Common myeloid progenitor, CD34-positive (primary cell): ENCODE data around the gene INSIG1.
A peak's percentile ranks its signal among the peaks of the same experiment; 100 is the strongest.

Experiments used
- CTCF ChIA-PET: fragments of 350-600 bp; sonication (Branson Sonifier 250); formaldehyde crosslinking; loops from one replicate; lab custom pipeline; 2021; ENCODE audit warnings: antibody characterized with exemption; lab: Charles Lee
- POLR2A ChIA-PET: fragments of 350-600 bp; sonication (Branson Sonifier 250); formaldehyde crosslinking; loops from one replicate; lab custom pipeline; 2021; ENCODE audit warnings: antibody characterized with exemption; lab: Charles Lee
- DNase-seq, 3 donors: peaks; one replicate each; pipeline versions ENCODE4 v3.0.0 to v3.0.0-alpha.2; 2013
- H3K27ac ChIP-seq, 2 experiments: 1 replicate in 1 of 2; 2 replicates in 1 of 2; pipeline ENCODE4 v1.7.0; 2013; ENCODE audit warnings: inconsistent platforms in 2 of 2, low read length in 2 of 2, mild to moderate bottlenecking in 2 of 2, low read depth in 1 of 2, moderate library complexity in 1 of 2; ENCODE audit not compliant: severe bottlenecking in 2 of 2, insufficient read depth in 1 of 2, poor library complexity in 1 of 2
- H3K27me3 ChIP-seq, 5 experiments: replicated peaks in 2 of 5; 1 replicate in 3 of 5; 2 replicates in 2 of 5; pipeline versions ENCODE4 v1.6.1 to v1.7.0; 2013; ENCODE audit warnings: low read length in 4 of 5, mild to moderate bottlenecking in 2 of 5, moderate library complexity in 2 of 5, inconsistent platforms in 1 of 5; ENCODE audit not compliant: insufficient read depth in 5 of 5, control insufficient read depth in 4 of 5
- H3K36me3 ChIP-seq, 4 experiments: 1 replicate in 2 of 4; 2 replicates in 2 of 4; pipeline versions ENCODE4 v1.6.1 to v1.7.0; 2013; ENCODE audit warnings: low read length in 3 of 4, control low read depth in 1 of 4, mild to moderate bottlenecking in 1 of 4; ENCODE audit not compliant: control insufficient read depth in 4 of 4, insufficient read depth in 4 of 4
- H3K4me1 ChIP-seq, 4 experiments: 1 replicate in 3 of 4; 2 replicates in 1 of 4; pipeline versions ENCODE4 v1.6.1 to v1.7.1; 2013; ENCODE audit warnings: low read length in 3 of 4, mild to moderate bottlenecking in 3 of 4, control low read depth in 1 of 4, inconsistent platforms in 1 of 4, moderate library complexity in 1 of 4; ENCODE audit not compliant: control insufficient read depth in 4 of 4, insufficient read depth in 4 of 4; ENCODE audit errors: control extremely low read depth in 1 of 4
- H3K4me3 ChIP-seq, 7 experiments: 1 replicate in 4 of 7; 2 replicates in 3 of 7; pipeline versions ENCODE4 v1.5.1 to v1.7.0; 2013; ENCODE audit warnings: mild to moderate bottlenecking in 7 of 7, low read length in 6 of 7, moderate library complexity in 6 of 7, inconsistent platforms in 2 of 7, low read depth in 2 of 7, control low read depth in 1 of 7; ENCODE audit not compliant: insufficient read depth in 4 of 7, control insufficient read depth in 1 of 7; ENCODE audit errors: extremely low read depth in 1 of 7
- H3K9me3 ChIP-seq, 5 experiments: 1 replicate in 4 of 5; 2 replicates in 1 of 5; pipeline versions ENCODE4 v1.6.1 to v1.7.1; 2013; ENCODE audit warnings: low read length in 4 of 5, mild to moderate bottlenecking in 2 of 5, inconsistent platforms in 1 of 5, low read depth in 1 of 5, moderate library complexity in 1 of 5; ENCODE audit not compliant: control insufficient read depth in 4 of 5, insufficient read depth in 2 of 5; ENCODE audit errors: control extremely low read depth in 1 of 5
- WGBS: methylation state at CpG from one replicate; pipeline ENCODE4 v1.1.5; 2013; ENCODE audit not compliant: insufficient coverage; 5-methylcytosine and 5-hydroxymethylcytosine counted together

The INSIG1 gene

DNA sequence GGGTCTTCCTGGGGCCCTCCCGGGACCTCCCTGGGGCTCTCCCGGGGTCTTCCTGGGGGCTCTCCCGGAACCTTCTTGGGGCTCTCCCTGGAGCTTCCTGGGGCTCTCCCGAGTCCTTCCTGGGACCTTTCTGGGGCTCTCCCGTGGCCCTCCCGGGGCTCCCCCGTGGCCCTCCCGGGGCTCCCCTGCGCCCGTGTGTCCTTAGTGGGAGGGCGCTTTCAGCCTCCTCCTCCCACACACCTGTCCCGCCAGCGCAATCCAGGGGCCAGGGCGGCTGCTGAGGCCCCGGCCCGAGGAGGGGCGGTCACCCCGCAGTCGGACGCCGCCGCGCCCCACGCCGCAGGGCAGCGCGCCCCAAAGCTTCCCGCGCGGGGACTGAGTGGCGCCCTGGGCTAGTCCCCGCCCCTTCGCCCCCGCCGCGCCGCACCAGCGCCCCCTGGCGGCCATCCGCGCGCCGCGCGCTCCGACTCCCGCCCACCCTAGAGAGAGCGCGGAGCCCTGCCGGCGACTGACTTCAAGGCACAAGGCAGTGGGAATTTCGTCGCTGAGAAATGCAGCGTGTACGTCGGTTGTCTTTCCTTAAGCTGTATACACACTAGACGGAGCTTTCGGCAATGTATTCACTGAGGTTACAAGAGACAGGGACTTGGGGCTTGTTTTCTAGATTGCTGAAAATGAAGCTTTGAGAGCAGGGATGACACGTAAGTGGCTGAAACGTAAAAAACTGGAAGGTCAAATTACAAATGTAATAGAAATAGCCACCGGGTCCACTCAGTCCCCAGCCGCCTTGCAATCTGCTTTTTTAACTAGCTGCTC, 47.1 kb downstream of the INSIG1 start:
- no peak overlapping the region for H3K27ac ChIP-seq

DNA sequence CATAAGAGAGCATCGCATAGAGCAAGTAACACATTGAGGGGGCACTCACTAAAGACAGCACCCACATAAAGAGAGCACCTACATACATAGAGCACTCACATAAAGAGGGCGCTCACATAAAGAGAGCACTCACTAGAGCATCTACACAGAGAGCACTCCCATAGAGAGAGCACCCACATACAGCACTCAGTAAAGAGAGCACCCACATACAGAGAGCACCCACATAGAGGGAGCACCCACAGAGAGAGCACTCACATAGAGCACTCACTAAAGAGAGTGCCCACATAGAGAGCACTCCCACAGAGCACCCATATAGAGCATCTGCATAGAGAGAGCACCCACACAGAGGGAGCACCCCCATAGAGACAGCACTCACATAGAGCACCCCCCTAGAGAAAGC, 47.8 kb downstream of the INSIG1 start:
- WGBS: 59% methylated on average over 2 of the region's 2 CpGs
- ChIA-PET POLR2A (interaction anchor here (1.2 kb wide), 1 partner anchor 49 kb away, joined by 4 read pairs; no protein-coding TSS in a partner anchor), CTCF (interaction anchor here (0.7 to 2.1 kb wide), 31 partner anchors 11 to 418 kb away, joined by 3 to 17 read pairs (median 4); partner anchors contain the start of gene INSIG1)
- no peaks in the 10 kb centered on the region for H3K36me3 ChIP-seq
- H3K4me1 ChIP-seq: peaks cover 0 to 10% (median 9%) of the 10 kb centered on the region in 4 experiments
- H3K9me3 ChIP-seq: no peaks in the 10 kb centered on the region
- no peak for DNase-seq
- H3K4me3 ChIP-seq: no peak overlapping the region
- peaks cover 0 to 25% (median 2%) of the 10 kb centered on the region in 5 experiments for H3K27me3 ChIP-seq
- no peak overlapping the region for H3K27ac ChIP-seq

More for the DNA sequence above, 47.1 kb downstream of the INSIG1 start:
- CTCF ChIA-PET: interaction anchor here (0.7 to 2.1 kb wide), 35 partner anchors 11 to 417 kb away, joined by 3 to 17 read pairs (median 4); partner anchors contain the start of gene INSIG1
- Histone ChIP-seq H3K4me3 (peak overlapping the region in 6 of 7 experiments; percentile 24 to 72 (median 56)), H3K4me1 (peaks cover 0 to 10% (median 9%) of the 10 kb centered on the region in 4 experiments), H3K27me3 (peaks cover 0 to 23% (median 2%) of the 10 kb centered on the region in 5 experiments), H3K36me3 (no peaks in the 10 kb centered on the region), H3K9me3 (no peaks in the 10 kb centered on the region)
- POLR2A ChIA-PET: interaction anchor here (1.2 kb wide), 1 partner anchor 48 kb away, joined by 4 read pairs; no protein-coding TSS in a partner anchor
- WGBS: 3% methylated on average over 54 of the region's 62 CpGs
- DNase-seq: peak; percentile 75 to 87 (median 86)

DNA sequence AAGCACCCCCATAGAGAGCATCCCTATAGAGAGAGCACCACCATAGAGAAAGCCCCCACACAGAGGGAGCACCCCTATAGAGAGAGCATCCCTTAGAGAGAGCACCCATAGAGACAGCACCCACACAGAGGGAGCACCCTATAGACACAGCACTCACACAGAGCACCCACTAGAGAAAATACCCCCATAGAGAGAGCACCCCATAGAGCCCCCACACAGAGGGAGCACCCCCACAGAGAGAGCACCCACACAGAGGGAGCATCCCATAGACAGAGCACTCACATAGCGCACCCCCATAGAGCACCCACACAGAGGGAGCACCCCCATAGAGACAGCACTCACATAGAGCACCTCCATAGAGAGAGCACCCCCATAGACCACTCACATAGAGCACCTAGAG, 48.6 kb downstream of the INSIG1 start:
- Histone ChIP-seq H3K9me3 (no peaks in the 10 kb centered on the region), H3K27ac (no peak overlapping the region), H3K36me3 (no peaks in the 10 kb centered on the region), H3K27me3 (peaks cover 0 to 25% (median 0%) of the 10 kb centered on the region in 5 experiments), H3K4me1 (peaks cover 0 to 10% (median 9%) of the 10 kb centered on the region in 4 experiments), H3K4me3 (no peak overlapping the region)
- ChIA-PET CTCF (no interaction called here), POLR2A (no interaction called here)
- WGBS: no CpG with 5 or more reads among the region's 1 CpG
- DNase-seq: no peak

DNA sequence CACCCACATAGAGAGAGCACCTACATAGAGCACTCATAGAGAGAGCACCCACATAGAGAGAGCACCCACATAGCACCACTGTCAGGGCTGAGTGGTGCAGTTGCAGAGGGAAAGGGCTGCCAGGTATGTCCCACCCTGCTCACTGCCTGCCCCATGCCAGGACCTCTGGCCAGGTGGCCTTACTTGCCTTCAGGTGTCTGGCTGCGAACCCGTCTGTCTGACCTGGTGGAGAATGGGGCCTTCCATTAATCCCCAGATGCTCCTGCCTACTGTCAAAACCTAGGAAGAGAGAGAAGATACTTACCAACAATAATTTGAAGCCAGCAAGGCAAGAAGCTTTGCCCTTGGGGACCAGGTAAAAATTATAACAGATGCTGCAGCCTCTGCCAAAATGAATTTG, 51.1 kb downstream of the INSIG1 start:
- DNase-seq: no peak
- H3K9me3 ChIP-seq: no peaks in the 10 kb centered on the region
- H3K27me3 ChIP-seq: peaks cover 0 to 22% (median 0%) of the 10 kb centered on the region in 5 experiments
- no peak overlapping the region for H3K27ac ChIP-seq
- ChIA-PET POLR2A (no interaction called here), CTCF (interaction anchor here (1.3 to 1.5 kb wide), 2 partner anchors 131 to 422 kb away, joined by 3 to 5 read pairs; no protein-coding TSS in a partner anchor)
- H3K4me1 ChIP-seq: peaks cover 0 to 10% (median 9%) of the 10 kb centered on the region in 4 experiments
- WGBS: 100% methylated on average over 2 of the region's 2 CpGs
- H3K4me3 ChIP-seq: no peak overlapping the region
- no peaks in the 10 kb centered on the region for H3K36me3 ChIP-seq

DNA sequence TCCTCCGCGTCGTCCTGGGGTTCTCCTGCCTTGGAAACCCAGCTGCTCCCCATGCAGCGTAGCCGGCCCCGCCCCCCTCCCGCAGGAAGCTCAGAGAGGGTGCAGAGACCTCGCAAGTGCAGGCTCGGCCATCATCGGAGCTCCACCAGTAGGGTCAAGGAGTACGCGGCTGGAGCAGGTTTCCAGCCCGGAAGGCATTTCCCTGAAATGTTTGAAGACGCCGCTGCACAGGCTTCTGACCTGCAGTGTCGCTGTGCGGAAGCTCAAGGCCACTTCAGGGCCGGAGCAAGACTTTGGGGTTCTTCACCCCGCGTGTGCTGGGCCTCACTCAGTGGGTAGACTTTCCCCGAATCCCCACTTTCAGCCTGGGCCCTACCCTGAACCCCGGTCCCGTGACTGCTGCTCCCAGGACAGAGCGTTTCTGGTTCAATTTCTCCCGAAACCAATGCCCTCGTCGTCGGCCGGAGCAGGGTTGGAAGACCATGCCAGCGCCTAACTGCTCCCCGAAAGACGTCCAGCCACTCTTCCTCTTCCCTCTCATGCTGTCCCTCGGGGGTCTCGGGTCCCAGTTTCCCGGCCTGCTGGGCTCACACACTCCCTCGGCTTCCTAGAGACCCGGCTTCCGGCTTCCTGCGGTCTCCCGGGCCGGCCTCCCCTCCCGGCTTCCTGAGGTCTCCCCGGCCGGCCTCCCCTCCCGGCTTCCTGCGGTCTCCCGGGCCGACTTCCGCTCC, 52.1 kb downstream of the INSIG1 start:
- Histone ChIP-seq H3K36me3 (no peaks in the 10 kb centered on the region), H3K27ac (no peak overlapping the region), H3K9me3 (no peaks in the 10 kb centered on the region), H3K27me3 (peaks cover 0 to 22% (median 0%) of the 10 kb centered on the region in 5 experiments), H3K4me3 (no peak overlapping the region), H3K4me1 (peaks cover 0 to 4% (median 3%) of the 10 kb centered on the region in 4 experiments)
- ChIA-PET CTCF (interaction anchor here (1.1 to 1.5 kb wide), 3 partner anchors 132 to 427 kb away, joined by 3 to 5 read pairs (median 3); no protein-coding TSS in a partner anchor), POLR2A (interaction anchor here (0.6 kb wide), 1 partner anchor 49 kb away, joined by 5 read pairs; no protein-coding TSS in a partner anchor)
- WGBS: 74% methylated on average over 43 of the region's 49 CpGs
- DNase-seq: no peak

DNA sequence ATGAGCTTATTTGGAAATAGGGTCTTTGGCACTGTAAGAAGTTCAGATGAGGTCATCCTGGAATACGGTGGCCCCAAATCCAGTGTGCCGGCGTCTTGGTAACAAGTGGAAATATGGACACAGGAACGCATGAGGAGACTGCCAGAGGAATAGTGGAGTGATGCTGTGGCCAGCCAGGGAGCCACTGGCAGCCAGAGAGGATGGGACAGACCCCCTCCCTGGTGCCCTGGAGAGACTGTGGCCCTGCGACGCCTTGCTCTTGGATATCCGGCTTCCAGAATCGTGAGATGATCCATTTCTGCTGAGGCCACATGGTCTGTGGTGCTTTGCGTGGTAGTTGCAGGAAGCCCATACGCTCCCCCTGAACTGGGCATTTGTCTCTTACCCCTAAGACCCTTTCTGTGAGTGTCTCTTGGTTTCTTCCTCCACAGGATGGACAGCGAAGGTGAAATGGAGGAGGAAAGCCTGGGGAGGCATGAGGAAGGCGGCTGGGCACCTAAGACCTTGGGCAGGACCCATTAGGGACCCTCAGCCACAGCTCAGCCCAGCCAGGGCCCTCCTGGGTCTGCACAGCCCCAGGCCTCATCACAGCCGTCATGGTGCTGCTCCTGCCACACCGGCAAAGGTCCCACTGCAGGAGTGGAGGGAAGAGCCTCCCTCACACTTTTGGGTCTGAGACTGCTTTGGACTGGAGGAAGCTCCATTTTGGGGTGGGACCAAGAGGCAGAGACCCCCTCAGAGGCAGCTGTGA, 53.6 kb downstream of the INSIG1 start:
- ChIA-PET CTCF (interaction anchor here (1.6 to 1.8 kb wide), 2 partner anchors 11 to 437 kb away, joined by 4 read pairs; no protein-coding TSS in a partner anchor), POLR2A (no interaction called here)
- H3K36me3 ChIP-seq: no peaks in the 10 kb centered on the region
- H3K4me1 ChIP-seq: no peaks in the 10 kb centered on the region
- H3K9me3 ChIP-seq: no peaks in the 10 kb centered on the region
- no peak overlapping the region for H3K27ac ChIP-seq
- WGBS: 94% methylated on average over 11 of the region's 14 CpGs
- H3K27me3 ChIP-seq: peaks cover 0 to 19% (median 0%) of the 10 kb centered on the region in 5 experiments
- no peak overlapping the region for H3K4me3 ChIP-seq
- DNase-seq: no peak
